HepG2 (cell line): ENCODE data around the gene PYGO2. TPM values are rescaled to one million over a fixed set of nuclear protein-coding genes. Genes with fewer than 3 reads are reported as not detected.

Source experiments
- MED1 ChIP-seq: sonication (generic); formaldehyde crosslinking; IDR thresholded peaks from 2 replicates; pipeline ENCODE4 v1.4.0; 2020; ENCODE audit warnings: missing genetic modification reagents
- RARA ChIP-seq: IDR thresholded peaks from 2 replicates; pipeline ENCODE4 v1.6.1; 2016; ENCODE audit warnings: missing genetic modification reagents, missing compliant biosample characterization
- RFX5 ChIP-seq: IDR thresholded peaks from 2 replicates; pipeline ENCODE4 v1.6.1; 2011; ENCODE audit warnings: low read depth, low read length, improper control_type of control experiment
- SOX13 ChIP-seq, 3 experiments: fragments of 450-650 bp in 1 of 3; sonication (generic) in 1 of 3; formaldehyde crosslinking in 1 of 3; IDR thresholded peaks in 2 of 3; conservative IDR thresholded peaks in 1 of 3; 2 replicates each; pipeline versions ENCODE4 v1.5.0 to v1.6.1; 2016 to 2020; ENCODE audit warnings: antibody characterized with exemption in 1 of 3, mild to moderate bottlenecking in 1 of 3, missing compliant biosample characterization in 1 of 3, missing genetic modification reagents in 1 of 3, moderate library complexity in 1 of 3
- SPEN ChIP-seq: sonication (generic); formaldehyde crosslinking; IDR thresholded peaks from 2 replicates; pipeline ENCODE4 v1.5.1; 2020; ENCODE audit warnings: low read depth, mild to moderate bottlenecking, missing genetic modification reagents
- ZFP37 ChIP-seq: sonication (generic); formaldehyde crosslinking; IDR thresholded peaks from 2 replicates; pipeline ENCODE4 v1.4.0; 2020; ENCODE audit warnings: missing genetic modification reagents, borderline replicate concordance
- polyA plus RNA-seq, 8 experiments: library from polyadenylated mRNA; depleted of rRNA in 3 of 8; stranded (reverse) in 7 of 8; unstranded in 1 of 8; fragments of >200 nt; fragmentation: Illumina TruSeq in 4 of 8; extraction: Trizol in 4 of 8; gene quantifications; 2 replicates each; pipeline versions ENCODE4 v1.2.1 to v1.2.3, GENCODE V29; 2011 to 2016; ENCODE audit warnings: low read depth in 4 of 8, missing spikeins in 1 of 8, mixed read lengths in 1 of 8; ENCODE audit not compliant: insufficient read depth in 1 of 8
- total RNA-seq, 5 experiments: library from RNA; depleted of rRNA; stranded (reverse); fragments of >200 nt; fragmentation: Illumina TruSeq; extraction: Trizol; gene quantifications; 2 replicates each; pipeline ENCODE4 v1.2.3, GENCODE V29; 2016; ENCODE audit warnings: low read depth in 1 of 5
- TF ChIP-seq, protein P1 (sequence below): sonication (generic); formaldehyde crosslinking; IDR thresholded peaks from 2 replicates; pipeline ENCODE4 v1.4.0; 2020; ENCODE audit warnings: missing genetic modification reagents, borderline replicate concordance
- TF ChIP-seq, protein P2 (sequence below): sonication (generic); formaldehyde crosslinking; IDR thresholded peaks from 2 replicates; pipeline ENCODE4 v1.4.0; 2020; ENCODE audit warnings: mild to moderate bottlenecking, missing genetic modification reagents
- TF ChIP-seq, protein P3 (sequence below): sonication (generic); formaldehyde crosslinking; IDR thresholded peaks from 2 replicates; pipeline ENCODE4 v1.4.0; 2020; ENCODE audit warnings: mild to moderate bottlenecking, low read depth, missing genetic modification reagents
- TF ChIP-seq, protein P4 (sequence below): sonication (generic); formaldehyde crosslinking; IDR thresholded peaks from 2 replicates; pipeline ENCODE4 v1.4.0; 2020; ENCODE audit warnings: missing genetic modification reagents
- TF ChIP-seq, protein P5 (sequence below): sonication (generic); formaldehyde crosslinking; IDR thresholded peaks from 2 replicates; pipeline ENCODE4; 2020; ENCODE audit warnings: missing genetic modification reagents, mild to moderate bottlenecking, borderline replicate concordance

The PYGO2 gene
- total and polyA plus RNA-seq, 2 of the 13 experiments (the other 11 are each of a cell fraction or from before 2014, with no cell fraction given): 20.3 to 21.8 TPM

DNA sequence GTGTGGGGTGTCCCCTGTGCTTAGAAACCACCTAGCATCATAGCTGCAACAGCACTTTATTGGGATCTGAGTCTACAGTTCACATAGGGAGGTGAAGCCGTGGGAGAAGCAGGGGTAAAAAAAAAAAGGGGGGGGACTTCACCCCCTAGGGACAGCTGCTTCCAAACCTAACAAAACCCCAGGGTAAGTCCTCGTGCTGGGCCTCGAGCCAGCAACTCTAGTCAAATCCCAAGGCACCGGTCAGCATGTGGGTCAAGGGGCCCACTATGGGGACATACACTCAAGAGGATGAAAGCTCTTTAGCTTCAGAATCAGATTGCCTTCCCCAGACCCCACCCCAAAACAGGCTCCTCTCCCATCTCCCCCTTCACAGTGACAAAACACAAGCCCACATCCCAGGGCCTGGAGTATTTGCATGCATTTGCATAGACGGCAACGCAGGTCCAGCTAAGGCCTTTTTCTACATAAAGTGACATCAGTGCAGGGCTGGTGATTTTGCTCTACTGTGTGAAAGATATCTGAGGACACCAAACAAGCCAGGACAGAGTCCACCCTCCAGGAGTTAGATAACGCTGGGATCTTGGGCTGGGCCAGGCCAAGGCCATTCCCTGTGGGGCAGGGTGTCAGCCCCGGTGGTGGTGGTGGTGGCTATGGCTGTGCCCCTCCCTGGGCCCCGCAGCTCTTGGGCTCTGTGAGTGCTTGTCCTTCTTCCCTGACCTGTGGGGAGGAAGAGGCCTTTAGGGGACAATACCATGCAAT lies 17.0 kb downstream of the PYGO2 start (continued):
- TF ChIP-seq, protein P1, sequence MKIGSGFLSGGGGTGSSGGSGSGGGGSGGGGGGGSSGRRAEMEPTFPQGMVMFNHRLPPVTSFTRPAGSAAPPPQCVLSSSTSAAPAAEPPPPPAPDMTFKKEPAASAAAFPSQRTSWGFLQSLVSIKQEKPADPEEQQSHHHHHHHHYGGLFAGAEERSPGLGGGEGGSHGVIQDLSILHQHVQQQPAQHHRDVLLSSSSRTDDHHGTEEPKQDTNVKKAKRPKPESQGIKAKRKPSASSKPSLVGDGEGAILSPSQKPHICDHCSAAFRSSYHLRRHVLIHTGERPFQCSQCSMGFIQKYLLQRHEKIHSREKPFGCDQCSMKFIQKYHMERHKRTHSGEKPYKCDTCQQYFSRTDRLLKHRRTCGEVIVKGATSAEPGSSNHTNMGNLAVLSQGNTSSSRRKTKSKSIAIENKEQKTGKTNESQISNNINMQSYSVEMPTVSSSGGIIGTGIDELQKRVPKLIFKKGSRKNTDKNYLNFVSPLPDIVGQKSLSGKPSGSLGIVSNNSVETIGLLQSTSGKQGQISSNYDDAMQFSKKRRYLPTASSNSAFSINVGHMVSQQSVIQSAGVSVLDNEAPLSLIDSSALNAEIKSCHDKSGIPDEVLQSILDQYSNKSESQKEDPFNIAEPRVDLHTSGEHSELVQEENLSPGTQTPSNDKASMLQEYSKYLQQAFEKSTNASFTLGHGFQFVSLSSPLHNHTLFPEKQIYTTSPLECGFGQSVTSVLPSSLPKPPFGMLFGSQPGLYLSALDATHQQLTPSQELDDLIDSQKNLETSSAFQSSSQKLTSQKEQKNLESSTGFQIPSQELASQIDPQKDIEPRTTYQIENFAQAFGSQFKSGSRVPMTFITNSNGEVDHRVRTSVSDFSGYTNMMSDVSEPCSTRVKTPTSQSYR: peak; percentile 35; the same call in 1 of the 2 replicates
- TF ChIP-seq, protein P2, sequence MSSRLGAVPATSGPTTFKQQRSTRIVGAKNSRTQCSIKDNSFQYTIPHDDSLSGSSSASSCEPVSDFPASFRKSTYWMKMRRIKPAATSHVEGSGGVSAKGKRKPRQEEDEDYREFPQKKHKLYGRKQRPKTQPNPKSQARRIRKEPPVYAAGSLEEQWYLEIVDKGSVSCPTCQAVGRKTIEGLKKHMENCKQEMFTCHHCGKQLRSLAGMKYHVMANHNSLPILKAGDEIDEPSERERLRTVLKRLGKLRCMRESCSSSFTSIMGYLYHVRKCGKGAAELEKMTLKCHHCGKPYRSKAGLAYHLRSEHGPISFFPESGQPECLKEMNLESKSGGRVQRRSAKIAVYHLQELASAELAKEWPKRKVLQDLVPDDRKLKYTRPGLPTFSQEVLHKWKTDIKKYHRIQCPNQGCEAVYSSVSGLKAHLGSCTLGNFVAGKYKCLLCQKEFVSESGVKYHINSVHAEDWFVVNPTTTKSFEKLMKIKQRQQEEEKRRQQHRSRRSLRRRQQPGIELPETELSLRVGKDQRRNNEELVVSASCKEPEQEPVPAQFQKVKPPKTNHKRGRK (CRISPR knock-in tag): no peak
- peak; percentile 90 for TF ChIP-seq RARA (CRISPR knock-in tag)
- TF ChIP-seq ZFP37: peak; percentile 90
- TF ChIP-seq SPEN: peak; percentile 91
- TF ChIP-seq SOX13 (IDR thresholded peaks at IDR 0.05): 0 out of 2 replicates have a peak, but pooled peaks have one; percentile 24
- TF ChIP-seq SOX13 (CRISPR knock-in tag; conservative IDR thresholded peaks at IDR 0.05 in 1 of 2, IDR thresholded peaks at IDR 0.05 in 1 of 2): peak in 1 of 2 experiments; percentile 51; a peak in 1 of 4 replicates
- TF ChIP-seq MED1 (CRISPR knock-in tag): peak; percentile 96
- TF ChIP-seq, protein P3, sequence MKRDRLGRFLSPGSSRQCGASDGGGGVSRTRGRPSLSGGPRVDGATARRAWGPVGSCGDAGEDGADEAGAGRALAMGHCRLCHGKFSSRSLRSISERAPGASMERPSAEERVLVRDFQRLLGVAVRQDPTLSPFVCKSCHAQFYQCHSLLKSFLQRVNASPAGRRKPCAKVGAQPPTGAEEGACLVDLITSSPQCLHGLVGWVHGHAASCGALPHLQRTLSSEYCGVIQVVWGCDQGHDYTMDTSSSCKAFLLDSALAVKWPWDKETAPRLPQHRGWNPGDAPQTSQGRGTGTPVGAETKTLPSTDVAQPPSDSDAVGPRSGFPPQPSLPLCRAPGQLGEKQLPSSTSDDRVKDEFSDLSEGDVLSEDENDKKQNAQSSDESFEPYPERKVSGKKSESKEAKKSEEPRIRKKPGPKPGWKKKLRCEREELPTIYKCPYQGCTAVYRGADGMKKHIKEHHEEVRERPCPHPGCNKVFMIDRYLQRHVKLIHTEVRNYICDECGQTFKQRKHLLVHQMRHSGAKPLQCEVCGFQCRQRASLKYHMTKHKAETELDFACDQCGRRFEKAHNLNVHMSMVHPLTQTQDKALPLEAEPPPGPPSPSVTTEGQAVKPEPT: no peak
- TF ChIP-seq, protein P4, sequence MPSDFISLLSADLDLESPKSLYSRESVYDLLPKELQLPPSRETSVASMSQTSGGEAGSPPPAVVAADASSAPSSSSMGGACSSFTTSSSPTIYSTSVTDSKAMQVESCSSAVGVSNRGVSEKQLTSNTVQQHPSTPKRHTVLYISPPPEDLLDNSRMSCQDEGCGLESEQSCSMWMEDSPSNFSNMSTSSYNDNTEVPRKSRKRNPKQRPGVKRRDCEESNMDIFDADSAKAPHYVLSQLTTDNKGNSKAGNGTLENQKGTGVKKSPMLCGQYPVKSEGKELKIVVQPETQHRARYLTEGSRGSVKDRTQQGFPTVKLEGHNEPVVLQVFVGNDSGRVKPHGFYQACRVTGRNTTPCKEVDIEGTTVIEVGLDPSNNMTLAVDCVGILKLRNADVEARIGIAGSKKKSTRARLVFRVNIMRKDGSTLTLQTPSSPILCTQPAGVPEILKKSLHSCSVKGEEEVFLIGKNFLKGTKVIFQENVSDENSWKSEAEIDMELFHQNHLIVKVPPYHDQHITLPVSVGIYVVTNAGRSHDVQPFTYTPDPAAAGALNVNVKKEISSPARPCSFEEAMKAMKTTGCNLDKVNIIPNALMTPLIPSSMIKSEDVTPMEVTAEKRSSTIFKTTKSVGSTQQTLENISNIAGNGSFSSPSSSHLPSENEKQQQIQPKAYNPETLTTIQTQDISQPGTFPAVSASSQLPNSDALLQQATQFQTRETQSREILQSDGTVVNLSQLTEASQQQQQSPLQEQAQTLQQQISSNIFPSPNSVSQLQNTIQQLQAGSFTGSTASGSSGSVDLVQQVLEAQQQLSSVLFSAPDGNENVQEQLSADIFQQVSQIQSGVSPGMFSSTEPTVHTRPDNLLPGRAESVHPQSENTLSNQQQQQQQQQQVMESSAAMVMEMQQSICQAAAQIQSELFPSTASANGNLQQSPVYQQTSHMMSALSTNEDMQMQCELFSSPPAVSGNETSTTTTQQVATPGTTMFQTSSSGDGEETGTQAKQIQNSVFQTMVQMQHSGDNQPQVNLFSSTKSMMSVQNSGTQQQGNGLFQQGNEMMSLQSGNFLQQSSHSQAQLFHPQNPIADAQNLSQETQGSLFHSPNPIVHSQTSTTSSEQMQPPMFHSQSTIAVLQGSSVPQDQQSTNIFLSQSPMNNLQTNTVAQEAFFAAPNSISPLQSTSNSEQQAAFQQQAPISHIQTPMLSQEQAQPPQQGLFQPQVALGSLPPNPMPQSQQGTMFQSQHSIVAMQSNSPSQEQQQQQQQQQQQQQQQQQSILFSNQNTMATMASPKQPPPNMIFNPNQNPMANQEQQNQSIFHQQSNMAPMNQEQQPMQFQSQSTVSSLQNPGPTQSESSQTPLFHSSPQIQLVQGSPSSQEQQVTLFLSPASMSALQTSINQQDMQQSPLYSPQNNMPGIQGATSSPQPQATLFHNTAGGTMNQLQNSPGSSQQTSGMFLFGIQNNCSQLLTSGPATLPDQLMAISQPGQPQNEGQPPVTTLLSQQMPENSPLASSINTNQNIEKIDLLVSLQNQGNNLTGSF (CRISPR knock-in tag): no peak
- no peak for TF ChIP-seq RFX5
- TF ChIP-seq, protein P5, sequence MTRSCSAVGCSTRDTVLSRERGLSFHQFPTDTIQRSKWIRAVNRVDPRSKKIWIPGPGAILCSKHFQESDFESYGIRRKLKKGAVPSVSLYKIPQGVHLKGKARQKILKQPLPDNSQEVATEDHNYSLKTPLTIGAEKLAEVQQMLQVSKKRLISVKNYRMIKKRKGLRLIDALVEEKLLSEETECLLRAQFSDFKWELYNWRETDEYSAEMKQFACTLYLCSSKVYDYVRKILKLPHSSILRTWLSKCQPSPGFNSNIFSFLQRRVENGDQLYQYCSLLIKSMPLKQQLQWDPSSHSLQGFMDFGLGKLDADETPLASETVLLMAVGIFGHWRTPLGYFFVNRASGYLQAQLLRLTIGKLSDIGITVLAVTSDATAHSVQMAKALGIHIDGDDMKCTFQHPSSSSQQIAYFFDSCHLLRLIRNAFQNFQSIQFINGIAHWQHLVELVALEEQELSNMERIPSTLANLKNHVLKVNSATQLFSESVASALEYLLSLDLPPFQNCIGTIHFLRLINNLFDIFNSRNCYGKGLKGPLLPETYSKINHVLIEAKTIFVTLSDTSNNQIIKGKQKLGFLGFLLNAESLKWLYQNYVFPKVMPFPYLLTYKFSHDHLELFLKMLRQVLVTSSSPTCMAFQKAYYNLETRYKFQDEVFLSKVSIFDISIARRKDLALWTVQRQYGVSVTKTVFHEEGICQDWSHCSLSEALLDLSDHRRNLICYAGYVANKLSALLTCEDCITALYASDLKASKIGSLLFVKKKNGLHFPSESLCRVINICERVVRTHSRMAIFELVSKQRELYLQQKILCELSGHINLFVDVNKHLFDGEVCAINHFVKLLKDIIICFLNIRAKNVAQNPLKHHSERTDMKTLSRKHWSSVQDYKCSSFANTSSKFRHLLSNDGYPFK (CRISPR knock-in tag): 0 out of 2 replicates have a peak, but pooled peaks have one; percentile 12
